ENCODE results near the gene SPATA31E1.

GRCh38 chr9:87882627-87883026 lies at the start of gene SPATA31E1:
- TF ChIP-seq EZH2 (IDR thresholded peaks at IDR 0.05; ENCODE audit: borderline replicate concordance, low read depth, low read length, poor library complexity, severe bottlenecking) (no peak), CTCF (conservative IDR thresholded peaks at IDR 0.05; ENCODE audit: low read depth, low read length) (no peak)

Measured in A673 (cell line).